Measurements from ENCODE around the gene CLDN7.

DNA sequence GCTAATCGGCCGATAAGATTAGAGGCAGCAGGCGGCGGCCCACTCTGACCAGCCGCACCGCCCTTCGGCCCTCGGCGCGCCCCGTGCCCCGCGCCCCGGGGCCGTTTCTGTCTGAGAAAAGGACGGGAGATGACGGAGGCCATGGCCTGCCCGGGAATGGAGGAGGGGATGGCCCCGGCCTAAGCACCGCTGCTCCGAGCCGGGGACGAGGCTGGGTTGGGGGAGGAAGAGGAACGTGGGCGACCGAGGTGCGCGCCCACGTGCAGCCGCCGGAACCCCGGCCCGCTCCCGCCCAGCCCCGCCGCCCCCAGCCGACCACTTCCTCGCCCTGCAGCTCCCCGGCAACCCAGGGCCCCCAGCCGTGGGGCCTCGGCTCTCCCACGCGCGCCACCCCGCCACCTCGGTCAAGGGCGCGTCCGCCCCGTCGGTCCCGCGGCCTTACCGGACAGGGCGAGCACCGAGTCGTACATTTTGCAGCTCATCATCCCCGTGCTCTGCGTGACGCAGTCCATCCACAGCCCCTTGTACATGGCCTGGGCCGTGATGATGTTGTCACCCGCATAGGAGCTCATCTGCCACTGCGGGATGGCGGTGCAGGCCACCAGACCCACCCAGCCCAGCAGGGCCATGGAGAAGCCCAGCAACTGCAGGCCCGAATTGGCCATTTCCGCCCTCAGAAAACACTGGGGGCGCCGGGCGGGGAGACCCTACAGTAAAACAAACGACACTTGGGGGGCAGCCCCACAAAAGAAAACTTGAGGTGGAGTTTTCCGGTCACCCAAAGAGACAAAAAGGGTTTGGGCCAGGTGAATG, 693 bp downstream of the CLDN7 start:
- no peak for TF ChIP-seq YY1 (IDR thresholded peaks at IDR 0.05; ENCODE audit: insufficient read depth, insufficient read length)
- no peak for TF ChIP-seq ZNF274 (IDR thresholded peaks at IDR 0.05; ENCODE audit: low read depth, low read length)
- no peak for TF ChIP-seq SUZ12 (IDR thresholded peaks at IDR 0.05; ENCODE audit: extremely low read depth, insufficient read depth, insufficient read length)
